GM19397 (cell line): Measurements from ENCODE around the gene API5.

Experiments
- ATAC-seq: cut with Tn5 transposase; IDR thresholded peaks from one replicate; pipeline ENCODE4 v1.9.1; 2021; ENCODE audit warnings: mild to moderate bottlenecking, moderate library complexity; ENCODE audit not compliant: unreplicated experiment

API5 gene

DNA sequence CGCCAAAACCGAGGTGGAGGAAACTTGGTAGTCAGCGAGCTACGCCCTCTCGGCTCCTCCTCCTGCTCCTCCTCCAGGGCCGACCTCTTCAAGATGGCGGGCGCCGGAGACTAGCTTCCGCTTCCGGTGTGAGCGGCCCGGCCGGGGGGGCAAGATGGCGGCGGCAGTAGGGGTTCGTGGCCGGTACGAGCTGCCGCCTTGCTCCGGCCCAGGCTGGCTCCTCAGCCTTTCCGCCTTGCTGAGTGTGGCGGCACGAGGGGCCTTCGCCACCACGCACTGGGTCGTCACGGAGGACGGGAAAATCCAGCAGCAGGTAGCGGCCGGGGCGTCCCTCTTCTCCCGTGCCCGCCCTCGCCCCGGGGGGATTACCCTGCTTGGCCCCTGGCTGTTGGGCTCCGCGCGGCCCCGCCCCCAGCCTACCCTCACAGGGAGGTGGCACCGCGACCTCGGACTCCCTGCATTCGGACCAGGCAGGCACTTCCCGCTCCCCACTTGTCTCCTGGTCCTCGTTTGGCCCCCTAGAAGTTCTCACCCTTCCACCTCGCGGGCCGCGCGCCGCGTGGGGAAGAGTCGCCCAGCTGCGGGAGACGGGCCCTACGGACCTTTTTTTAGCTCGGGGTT, 47.1 kb downstream of the API5 start, which contains the start of gene TTC17:
TTC17 (plus strand) TSS at position 120 of the 621 bp plus-strand sequence; CDS start at position 155, 35 bp downstream.
- peak; percentile 95 for ATAC-seq

- peak; percentile 36 for ATAC-seq
Observed at GRCh38 chr11:43359422-43359818, 47.6 kb downstream of the API5 start.

GRCh38 chr11:43360361-43361032, 48.7 kb downstream of the API5 start:
- no peak for ATAC-seq

GRCh38 chr11:43366677-43367076, 54.9 kb downstream of the API5 start:
- no peak for ATAC-seq

GRCh38 chr11:43367382-43368178, 55.8 kb downstream of the API5 start:
- no peak for ATAC-seq

DNA sequence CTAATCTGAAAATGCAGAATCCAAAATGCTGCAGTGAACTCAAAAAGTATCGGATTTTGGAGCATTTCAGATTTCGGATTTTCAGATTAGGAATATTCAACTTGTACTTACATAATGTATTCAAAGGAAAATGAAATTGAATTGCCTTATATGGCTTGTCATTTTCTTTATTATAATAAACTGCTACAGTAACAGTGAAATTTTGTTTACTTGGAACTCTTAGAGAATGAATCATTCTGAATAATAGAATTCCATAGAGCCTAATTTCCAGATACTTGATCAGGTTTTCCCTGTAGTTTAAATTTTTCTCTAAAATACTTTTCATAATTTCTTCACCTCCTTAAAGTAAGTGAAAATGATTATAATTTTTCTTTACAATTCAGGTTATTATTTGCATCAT, 64.3 kb downstream of the API5 start:
- no peak for ATAC-seq

DNA sequence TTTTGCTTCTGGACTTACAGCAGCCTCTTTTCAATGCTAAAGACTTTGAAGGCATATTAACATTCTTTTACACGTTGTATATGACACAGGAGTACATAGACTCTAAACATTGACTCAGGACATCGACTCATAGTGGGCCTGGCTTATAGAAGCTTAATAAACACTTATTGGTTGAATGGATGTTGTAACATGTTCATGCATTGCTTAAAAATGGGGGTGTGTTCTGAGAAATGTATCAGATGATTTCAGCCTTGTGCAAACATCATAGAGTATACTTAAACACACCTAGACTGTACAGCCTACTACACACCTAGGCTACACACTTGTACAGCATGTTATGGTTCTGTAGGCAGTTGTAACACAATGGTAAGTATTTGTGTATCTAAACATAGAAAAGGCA, 64.8 kb downstream of the API5 start:
- ATAC-seq, result no peak

GRCh38 chr11:43377389-43377788, 65.6 kb downstream of the API5 start:
- ATAC-seq, result no peak

DNA sequence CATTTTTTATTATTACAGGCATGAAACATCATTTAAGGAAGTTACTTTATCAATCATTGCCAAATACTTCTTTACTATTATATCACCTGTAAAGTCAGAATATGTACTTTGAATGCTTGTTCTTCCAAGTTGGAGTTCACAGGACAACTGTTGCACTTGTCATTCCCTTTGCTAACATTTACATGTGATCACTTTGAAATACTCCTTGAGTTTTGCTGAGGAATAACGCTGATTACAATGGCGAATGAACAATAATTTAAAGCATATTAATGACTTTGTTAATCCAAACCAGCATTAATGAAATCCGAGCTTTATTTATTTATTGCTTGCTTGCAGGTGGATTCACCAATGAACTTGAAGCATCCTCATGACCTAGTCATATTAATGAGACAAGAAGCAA, 67.1 kb downstream of the API5 start:
- ATAC-seq, result no peak

DNA sequence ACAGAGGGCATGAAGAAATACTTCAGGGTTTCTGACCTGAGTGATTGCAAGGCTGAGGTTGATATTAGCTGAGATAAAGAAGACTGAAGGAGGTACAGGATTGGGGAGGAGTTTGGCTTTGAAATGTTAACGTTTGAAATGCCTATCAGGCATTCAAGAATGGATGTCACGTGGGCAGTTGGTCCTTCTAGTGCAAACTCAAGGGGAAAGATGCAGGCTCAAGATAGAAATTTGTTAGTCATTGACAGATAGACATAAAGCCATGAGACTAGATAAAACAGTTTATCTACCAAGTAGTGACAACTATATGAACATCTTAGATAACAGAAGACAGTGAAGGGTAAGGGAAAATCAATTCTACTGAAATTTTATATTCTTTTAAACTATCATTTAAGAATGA, 70.0 kb downstream of the API5 start:
- ATAC-seq, result no peak

GRCh38 chr11:43382614-43383013, 70.8 kb downstream of the API5 start:
- no peak for ATAC-seq

DNA sequence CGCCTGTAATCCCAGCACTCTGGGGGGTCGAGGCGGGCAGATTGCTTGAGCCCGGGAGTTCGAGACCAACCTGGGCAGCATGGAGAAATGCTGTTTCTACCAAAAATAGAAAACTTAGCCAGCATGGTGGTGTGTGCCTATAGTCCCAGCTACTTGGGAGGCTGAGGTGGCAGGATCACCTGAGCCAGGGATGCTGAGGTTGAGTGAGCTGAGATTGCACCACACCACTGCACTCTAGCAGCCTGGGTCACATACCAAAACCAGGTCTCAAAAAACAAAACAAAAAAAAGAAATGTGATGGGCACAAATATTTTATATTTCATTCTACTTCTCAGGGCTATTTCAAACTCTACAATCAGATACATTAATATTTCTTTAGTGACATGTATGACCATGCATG, 72.6 kb downstream of the API5 start:
- no peak for ATAC-seq

- ATAC-seq, result no peak
Observed at GRCh38 chr11:43392713-43393112, 80.9 kb downstream of the API5 start.

DNA sequence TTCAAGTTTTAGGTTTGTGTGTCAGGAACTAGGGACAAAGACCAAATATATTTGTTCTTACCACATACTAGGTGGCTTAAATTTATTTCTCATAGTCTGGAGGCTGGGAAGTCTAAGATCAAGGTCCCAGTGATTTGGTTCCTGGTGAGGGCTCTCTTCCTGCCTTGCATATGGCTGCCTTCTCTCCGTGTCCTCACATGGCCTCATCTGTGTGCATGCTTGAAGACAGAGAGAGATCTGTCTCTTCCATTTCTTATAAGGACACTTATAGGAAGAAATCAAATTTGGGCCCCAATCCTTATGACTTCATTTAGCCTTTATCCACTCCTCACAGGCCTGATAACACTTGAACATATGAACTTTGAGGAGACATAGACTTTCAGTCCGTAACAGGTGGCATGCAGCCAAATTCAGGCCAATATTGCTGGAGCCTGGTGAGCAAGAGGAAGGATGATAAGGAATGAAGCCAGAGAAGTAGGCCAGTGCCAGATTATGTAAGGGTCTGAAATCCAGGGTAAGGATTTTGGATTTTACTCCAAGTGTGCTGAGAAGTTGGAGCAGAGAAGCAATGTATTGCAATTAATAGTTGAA, 82.1 kb downstream of the API5 start:
- no peak for ATAC-seq
